Stimulated activated CD8-positive, alpha-beta memory T cell treated with anti-CD3 and anti-CD28 coated beads, Interleukin-7, amount 100 ng/mL, for 4 hours (primary cell): Measurements from ENCODE around the gene MAGI1.

Experiments
- DNase-seq, 2 donors: peaks; one replicate each; pipeline ENCODE4 v3.0.0-alpha.2; 2020; ENCODE audit warnings: low read depth in 2 of 2

The MAGI1 gene

DNA sequence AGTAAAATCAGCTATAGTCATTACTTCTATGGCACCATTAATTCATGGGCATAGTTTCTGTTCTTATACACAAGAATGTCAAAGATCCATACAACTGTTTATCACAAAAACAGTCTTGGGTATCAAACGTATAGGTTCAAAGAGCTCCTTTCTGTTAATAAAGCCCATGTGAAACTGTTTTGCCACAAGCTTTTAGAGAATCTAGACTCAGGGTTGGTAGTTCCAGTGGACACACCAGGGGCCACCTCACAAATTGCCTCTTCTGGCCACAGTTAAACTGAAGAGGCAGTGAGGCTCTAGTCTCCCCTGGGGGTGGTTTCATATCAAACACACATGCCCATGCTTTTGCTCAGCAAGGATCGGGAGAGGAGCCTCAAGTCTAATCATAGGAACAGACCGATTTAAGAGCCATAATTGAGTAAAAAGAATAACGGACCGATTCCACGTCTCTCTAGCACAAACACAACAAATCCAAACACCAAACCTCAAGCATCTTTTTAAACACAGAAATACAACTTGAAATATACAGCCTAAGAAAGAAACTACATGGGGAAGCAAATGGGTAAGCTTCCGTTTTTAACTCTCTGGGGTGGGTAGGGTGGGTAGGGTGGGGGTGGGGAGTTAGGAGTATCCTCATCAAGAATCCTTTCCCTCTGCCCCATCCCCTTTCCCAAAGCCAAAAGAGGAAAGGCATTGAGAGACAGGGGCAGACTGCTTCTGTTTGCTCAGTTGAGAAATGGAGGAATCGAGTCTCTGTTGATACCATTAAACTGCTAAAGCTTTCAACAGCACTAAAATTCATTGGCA lies 443.3 kb downstream of the MAGI1 start:
- DNase-seq, result no peak

DNA sequence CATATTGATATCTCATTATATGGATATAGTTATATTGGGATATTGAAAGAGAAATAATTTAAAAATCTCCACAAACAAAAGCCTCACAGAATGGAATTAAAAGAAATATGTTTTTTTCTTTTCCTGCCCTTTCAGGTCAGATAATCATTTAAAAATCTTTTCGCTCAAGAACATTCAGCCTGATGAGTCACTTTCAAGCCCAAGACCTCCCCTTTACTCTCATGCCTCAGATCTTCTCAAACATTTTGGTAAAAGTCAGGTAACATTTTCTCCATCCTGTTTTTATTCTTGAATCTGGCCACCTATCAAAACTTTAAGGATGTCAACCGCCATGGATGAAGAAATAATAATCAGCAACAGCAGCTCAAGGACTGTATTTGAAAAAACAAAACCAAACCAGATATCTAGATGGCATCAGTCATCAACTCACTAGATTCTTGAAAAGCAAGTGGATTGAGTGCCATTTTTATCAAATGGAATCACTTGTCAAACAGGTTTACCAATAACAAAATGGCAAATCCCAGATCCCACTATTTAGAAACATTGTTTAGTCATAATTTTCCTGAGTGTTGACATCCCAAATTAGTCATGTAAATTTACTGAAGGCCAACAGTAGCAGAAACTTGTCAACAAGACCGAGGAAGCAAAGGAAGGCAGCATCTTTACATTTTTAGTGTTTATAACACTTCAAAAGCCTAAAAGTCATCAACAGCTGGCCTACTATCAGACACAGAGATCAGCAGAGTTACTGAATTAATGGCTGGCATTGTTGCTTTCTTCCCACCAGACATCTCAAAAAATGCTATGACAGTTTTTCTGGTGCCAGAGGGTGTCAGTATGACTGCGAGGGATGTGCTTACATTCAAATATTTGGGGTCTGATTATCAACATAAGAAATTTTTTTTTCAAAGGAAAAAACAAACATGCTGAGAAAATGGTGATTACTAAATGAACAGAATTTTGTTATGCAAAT lies 444.7 kb downstream of the MAGI1 start:
- no peak for DNase-seq

DNA sequence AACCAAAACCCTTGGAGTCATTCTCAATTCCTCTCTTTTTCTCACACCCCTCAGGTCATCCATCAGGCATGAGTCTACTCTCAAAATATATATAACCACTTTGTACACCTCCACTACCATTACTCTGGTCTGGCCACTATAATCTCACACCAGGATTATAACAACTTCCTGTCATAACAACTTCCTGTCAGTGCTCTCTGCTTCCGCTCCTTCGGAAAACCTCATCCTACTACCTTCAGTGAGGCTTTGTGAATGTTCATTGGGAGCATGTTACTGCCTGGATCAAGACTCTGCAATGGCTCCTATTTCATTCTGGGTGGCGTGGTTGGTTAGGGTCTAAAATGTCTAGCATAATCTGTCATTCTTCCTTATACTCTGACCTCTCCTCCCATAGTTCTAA lies 447.4 kb downstream of the MAGI1 start:
- no peak for DNase-seq

DNA sequence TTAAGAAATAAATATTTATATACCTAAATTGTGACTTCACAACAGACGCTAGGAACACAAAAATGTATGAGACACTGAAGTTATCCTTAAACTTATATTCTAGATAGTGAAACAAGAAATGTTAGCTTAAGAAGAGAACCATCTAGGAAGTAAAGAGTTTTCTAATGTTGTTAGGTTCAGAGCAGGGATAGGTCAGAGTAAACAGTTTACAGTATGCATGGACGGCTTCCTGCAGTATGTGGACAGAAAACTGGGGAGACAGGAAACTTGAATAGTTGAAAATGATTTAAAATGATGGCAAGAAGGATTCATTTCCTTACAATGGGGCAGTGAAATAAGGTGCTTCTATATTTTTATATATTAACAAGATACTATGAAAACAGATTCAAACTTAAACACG lies 449.8 kb downstream of the MAGI1 start:
- DNase-seq, result no peak

DNA sequence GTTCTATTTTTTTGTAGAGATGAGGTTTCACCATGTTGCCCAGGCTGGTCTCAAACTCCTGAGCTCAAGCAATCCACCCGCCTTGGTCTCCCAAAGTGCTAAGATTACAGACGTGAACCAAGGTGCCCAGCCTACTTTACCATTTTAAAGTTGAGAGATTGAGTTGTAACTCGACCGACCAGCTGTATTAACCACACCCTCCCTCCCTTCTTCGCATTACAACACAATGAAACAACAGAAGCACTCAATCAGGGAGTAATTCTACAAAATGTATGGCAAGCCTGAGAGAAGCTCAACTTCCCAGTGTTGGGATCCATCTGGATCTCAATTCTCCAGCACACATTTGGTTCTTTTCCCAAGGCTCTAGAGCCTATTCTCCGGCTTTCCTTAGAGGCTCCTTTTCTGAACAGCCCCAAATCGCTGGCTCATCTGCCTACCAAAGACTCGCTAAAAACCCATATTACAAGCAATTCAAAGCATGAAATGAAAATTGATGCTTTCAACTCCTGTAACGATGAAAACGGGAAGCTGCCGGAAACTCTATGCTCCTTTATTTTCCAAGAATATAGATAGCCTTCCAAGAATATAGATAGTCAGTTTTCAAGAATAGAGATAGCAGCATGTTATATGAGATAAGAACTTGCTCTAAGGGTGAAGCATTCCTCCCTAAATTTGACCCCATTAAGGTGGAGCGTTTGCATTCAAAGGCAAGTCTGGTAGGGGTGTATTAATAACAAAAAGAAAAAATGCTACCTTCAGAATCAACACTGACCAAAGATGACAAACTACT lies 450.9 kb downstream of the MAGI1 start:
- no peak for DNase-seq

DNA sequence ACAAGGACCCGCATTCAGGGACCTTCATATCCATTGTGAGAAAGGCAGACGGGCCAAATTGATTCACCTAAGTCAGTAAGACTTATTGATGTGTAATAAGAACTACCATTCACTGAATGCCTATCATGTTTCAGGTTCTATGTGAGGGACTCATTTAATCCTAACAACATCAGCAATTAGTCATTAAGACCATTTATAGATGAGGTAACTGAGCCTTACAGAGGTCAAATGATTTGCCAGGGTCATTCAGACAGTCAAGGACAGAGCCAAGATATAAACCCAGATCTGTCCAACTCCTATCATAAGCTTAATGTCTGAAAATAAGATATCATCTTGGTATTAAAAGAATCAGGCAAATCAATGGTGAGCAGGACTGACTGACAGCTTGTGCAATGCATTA lies 453.8 kb downstream of the MAGI1 start:
- no peak for DNase-seq

DNA sequence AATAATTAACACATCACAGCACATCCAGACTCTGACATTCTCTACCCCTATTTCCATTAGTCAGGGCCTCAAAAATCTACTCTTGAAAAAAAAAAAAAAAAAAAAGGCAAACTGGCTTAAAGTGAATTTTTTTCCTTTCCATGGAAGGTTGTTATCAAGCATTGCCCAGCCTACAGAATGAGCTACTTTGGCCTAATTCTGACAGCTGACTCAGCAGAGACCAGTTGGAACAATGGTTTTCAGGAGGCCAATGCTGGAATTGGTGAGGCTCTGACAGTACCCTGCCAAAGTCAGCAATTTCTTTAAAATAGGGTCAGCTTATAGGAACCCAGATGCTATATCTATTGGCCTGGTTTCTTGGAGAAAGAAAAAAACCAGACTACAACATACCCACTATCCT lies 454.7 kb downstream of the MAGI1 start:
- DNase-seq, result no peak

DNA sequence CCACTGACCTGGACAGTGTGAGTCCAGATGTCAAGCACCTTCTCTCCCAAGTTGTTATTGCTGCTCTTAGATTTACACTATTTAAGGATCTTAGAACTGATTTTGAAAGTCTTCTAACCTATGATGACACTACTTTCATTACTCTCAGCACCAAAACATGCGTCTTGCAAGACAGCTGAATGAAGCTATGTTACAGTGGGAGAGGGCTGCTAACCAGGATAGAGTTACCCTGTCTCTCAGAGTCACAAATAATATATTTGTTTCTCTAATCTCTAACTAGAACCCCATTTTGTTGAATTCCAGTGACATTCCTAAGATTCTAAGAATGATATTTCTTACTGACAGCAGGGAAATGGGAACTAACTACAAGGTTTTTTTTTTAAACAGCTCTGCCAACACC lies 455.5 kb downstream of the MAGI1 start:
- DNase-seq, result no peak

DNA sequence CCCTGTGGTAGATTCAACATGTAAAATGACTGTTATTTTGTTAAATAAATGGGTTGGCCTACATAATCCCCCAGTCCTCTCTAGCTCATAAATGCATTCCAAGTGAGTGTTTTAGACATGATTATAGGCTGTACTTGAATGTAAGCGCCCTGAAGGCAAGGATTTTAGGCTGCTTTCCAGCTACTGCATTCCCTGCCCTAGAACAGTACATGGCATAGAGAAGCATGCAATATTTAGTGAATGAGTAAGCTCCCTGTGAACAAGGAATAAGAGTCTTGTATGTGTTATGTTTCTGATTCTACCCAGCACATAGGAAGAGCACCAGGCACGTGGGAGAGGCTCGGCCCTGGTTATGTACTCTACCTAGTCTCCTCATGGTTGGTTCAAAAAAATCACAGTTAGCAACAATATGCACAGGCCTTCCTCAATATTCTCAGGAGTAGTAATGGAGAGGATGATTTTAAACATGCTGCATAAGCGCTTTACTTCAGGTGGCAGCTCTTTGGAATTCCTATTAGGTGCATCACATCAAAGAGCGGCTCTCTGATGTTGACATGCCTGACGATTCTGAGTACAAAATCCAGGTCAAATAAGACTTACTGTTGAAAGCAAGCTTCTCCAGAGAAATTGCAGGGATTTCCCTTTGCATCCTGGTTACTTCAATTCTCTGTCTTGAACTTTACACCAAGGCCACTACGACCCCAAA lies 456.6 kb downstream of the MAGI1 start:
- DNase-seq, result no peak

DNA sequence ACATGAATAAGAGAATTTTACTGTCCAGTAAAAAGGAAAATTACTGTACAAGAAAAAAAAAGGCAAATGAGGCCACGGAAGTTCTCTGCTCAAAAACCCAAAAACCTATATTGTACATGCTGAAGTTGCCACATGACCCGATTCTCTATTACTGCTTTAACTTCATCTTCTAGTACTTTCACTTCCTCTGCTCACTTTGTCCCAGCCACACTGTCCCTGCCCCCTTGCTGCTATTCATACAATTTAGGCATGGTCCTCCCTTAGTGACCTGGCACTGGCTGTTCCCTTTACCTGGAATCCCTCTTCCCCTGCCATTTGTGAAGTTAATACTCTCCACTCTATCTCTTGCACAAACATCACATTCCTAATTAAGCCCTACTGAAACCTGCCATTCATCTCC lies 457.4 kb downstream of the MAGI1 start:
- no peak for DNase-seq

DNA sequence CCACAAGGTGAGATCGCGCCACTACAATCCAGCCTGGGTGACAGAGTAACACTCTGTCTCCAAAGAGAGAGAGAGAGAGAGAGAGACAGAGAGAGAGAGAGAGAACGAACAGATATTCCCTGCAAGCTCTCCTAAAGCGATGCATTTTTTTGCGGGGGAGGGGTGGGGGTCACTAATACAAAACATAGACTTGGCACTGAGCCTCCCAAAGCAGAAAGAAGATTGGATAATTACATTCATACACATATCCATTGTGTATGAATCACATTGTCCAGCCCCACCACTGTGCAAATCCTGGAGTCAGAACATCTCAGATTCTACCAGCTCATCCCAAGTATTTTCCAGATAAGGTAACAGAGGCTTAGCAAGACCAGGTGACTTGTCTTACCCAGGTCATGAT lies 459.9 kb downstream of the MAGI1 start:
- no peak for DNase-seq

DNA sequence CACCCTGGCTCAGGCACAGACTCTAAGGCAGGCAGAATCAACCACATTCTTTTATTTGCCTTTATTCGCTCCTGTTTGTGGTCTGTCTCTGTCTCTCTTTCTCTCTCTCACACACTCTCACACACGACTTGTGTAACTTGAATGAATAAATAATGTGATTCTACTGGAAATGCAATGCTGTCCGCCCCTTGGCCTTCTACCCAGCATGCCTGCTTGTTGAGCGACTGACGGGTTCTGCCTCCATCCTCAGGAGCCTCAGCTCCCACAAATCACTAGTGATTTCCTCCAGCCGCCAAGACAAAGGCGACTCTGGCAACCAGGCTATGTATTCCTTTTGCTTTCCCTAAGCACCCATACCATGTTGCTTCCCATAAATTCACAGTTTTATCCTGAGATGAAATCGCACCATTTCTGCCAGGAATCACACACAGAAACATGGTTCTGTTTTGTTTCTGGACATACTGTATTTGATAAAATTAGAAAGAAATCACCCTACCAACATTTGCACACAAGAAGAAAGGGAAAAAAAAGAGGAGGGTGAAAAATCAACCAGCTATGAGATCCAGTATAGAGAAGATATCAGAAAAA lies 460.8 kb downstream of the MAGI1 start:
- DNase-seq, result no peak

DNA sequence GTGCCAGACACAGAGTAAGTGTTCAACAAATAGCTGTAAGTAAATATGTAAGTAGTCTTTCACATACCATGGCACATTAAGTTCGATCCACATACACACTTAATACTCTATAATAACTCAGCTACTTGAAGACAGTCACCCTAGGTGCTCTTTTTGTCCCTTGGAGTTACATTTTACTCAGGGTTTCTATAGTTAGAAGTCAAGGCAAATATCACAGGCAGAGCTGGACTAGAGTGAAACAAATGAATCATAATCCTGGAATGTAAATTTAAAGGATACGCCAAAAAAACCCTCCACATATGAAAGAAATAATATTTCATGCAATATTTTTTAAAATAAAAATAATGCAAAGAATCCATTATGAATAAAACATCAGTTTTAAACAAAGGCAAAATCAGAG lies 461.8 kb downstream of the MAGI1 start:
- DNase-seq, result no peak

DNA sequence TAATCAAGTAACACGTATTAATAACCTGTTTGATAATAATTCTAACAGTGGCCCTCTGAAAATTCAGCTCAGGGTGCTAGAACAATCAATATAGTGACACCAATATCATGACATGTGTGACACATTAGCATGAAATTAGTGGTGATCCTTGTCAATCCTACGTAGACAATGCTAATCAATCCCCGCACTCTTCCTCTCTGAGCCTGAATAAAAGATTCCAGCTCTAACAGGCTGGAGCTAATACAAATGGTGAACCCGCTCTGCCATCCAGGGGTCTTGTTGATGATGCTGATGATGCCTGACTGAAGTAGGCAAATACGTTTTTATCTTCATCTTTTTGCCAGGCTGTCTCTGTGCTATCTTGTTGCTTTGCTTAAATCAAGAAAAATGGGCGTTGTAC lies 462.5 kb downstream of the MAGI1 start:
- DNase-seq, result no peak

DNA sequence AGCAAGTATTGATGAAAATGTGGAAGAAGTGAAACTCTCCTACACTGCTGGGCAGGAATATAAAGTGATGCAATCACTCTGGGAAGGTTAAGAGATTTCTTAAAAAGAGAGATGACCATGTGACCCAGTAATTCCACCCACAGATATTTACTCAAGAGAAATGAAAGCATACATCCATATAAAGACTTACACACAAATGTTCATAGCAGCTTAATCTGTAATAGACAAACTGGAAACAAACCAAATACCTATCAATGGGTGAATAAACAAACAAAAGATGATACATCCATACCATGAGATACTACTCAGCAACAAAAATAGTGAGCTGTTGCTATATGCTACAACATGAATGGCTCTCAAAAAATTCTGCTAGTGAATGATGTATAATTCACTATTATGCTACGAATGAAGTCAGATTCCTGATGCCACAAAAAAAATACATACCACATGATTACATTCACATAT lies 463.3 kb downstream of the MAGI1 start:
- DNase-seq, result no peak

DNA sequence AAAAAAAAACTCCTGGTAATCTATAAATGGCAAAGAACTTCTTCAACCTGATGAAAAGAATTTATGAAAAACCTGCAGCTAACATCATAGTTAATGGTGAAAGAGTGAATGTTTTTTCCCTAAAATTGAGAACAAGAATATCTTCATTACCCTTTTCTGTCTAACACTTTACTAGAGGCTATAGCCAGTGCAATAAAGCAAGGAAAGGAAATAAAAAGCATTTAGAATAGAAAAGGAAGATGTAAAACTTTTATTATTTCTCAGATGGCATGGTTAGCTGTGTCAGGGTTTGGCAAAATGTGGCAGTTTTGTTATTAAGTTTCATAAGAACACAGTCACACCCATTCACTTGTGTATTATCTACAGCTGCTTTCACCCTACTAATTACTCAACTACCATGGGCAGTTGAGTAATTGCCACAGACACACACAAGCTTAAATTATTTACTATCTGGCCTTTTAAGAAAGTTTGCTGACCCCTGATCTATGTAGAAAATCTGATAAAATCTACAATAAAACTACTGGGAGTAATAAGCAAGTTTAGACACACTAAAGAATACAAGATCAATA lies 465.1 kb downstream of the MAGI1 start:
- DNase-seq, result no peak

DNA sequence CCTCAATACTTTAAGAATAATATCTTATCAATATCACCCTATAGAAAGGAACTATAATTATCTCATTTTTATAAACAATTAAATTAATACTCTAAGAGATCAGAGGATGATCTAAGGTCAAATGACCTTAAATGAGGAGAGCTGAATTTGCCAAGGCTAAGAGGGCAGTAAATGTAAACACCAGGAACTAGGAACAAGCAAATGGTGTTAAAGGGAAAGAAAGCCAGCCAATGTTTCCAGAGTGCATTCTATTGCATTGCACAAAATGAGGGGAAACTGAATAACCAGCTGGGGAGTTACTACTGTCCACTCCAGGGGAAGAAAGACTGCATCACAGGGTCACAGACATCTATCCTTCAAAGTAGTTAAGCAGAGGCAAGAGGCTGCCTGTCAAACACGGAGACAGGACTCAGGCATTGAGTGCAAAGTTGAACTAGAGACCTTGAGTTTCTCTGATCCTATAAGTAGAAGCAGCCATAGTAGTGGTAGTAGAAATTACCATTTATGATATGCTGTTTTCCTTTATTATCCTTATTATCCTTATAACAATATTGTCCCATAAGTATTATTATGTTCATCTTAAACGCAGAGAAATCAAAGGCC lies 466.4 kb downstream of the MAGI1 start:
- DNase-seq, result no peak

DNA sequence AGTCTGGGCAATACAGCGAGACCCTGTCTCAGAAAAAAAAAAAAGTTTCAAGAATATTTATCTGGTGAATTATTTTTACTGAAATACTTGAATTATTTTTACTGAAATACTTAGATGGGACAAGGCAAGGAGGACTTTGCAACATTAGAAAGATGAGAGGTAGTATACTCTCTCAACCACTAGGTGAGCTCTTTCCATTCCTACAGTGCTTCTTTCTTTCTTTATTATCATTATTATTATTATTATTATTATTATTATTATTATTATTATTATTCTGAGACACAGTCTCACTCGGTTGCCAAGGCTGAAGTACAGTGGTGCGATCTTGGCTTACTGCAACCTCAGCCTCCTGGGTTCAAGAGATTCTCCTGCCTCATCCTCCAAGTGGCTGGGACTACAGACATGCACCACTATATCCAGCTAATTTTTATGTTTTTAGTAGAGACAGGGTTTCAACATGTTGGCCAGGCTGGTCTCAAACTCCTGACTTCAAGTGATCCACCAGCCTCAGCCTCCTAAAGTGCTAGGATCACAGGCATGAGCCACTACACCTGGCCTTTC lies 468.8 kb downstream of the MAGI1 start:
- no peak for DNase-seq

DNA sequence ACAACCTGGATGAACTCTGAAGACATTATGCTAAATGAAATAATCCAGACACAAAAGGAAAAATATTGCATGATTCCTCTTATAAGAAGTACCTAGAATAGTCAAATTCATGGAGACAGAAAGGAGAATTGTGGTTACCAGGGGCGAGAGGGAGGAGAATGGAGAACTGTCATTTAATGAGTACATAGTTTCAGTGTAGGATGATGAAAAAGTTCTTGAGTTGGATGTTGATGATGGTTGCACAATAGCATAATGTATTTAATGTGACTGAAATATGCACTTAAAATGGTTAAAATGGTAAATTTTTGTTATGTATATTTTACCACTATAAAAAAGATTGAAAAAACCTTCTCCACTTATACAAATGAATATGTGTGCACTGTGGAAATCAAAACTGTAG lies 469.6 kb downstream of the MAGI1 start:
- DNase-seq, result no peak

DNA sequence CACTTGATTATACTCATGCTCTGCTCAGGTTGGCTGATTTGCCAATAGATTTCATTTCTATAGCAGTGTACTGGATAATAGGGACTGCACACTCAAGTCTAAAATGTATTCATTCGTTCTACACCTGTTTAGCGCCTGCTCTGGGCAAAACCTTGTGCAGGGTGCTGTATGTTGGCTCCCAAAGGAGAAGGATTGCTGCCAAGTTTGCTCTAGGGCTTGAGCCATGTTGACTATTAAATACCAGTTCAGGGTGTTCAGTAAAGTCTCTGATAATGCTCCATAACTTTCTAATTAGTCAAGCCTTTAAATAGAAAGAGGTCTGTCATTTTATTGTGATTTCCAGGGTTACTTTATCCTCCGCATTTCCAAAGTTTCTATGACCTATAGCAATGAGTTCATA lies 470.2 kb downstream of the MAGI1 start:
- DNase-seq, result no peak
